Psoas muscle (tissue), 8 donors: ENCODE measurements around the gene SYT13. TPM values are rescaled to one million over a fixed set of nuclear protein-coding genes. Genes with fewer than 3 reads are reported as not detected.

Experiments
- ATAC-seq, 4 donors: fragments of 200-7000 bp; cut with Tn5 transposase; one replicate each; pipeline ENCODE4 v1.9.1; 2020; ENCODE audit warnings: moderate library complexity in 3 of 4, mild to moderate bottlenecking in 2 of 4
- DNase-seq, 2 donors: peaks; one replicate each; pipeline ENCODE4 v3.0.0-alpha.2; 2020
- H3K27ac ChIP-seq: fragments of 200-600 bp; one replicate; pipeline ENCODE4 v1.8.0; 2022
- H3K27me3 ChIP-seq, 3 donors: fragments of 200-600 bp in 1 of 3; one replicate each; pipeline versions ENCODE4 v1.6.1 to v1.8.0; 2013 to 2022; ENCODE audit warnings: low read length in 2 of 3, mild to moderate bottlenecking in 2 of 3, moderate library complexity in 1 of 3; ENCODE audit not compliant: insufficient read depth in 3 of 3
- H3K36me3 ChIP-seq, 2 donors: fragments of 200-600 bp in 1 of 2; one replicate each; pipeline versions ENCODE4 v1.6.1 to v1.8.0; 2013 to 2022; ENCODE audit warnings: low read depth in 1 of 2, mild to moderate bottlenecking in 1 of 2, moderate library complexity in 1 of 2; ENCODE audit not compliant: insufficient read depth in 1 of 2
- H3K4me1 ChIP-seq: fragments of 200-600 bp; one replicate; pipeline ENCODE4 v1.8.0; 2022
- H3K4me3 ChIP-seq: fragments of 200-600 bp; one replicate; pipeline ENCODE4 v1.8.0; 2022; ENCODE audit warnings: mild to moderate bottlenecking
- H3K9me3 ChIP-seq: fragments of 200-600 bp; one replicate; pipeline ENCODE4 v1.8.0; 2022
- WGBS, 3 donors: extraction: QIAGEN DNeasy Blood & Tissue Kit; methylation state at CpG; one replicate each; pipeline versions ENCODE4 v1.1.6 to v1.1.7; 2013; 5-methylcytosine and 5-hydroxymethylcytosine counted together
- intact Hi-C, 2 donors: fragments of 100-400 bp; cut with DNase I; formaldehyde crosslinking; loops; one replicate each; pipeline versions ENCODE4 v1.11.0 to v1.14.2; 2022
- polyA plus RNA-seq, 3 donors: library from polyadenylated mRNA; stranded (reverse); fragments of 200-250 nt; gene quantifications; one replicate each; pipeline ENCODE4 v1.2.3, GENCODE V29; 2013
- total RNA-seq, 4 donors: library from RNA; stranded (reverse); fragmentation: NEBNext Ultra II Directional in 2 of 4; extraction: Animal tissue kit (Norgen Biotek cat#: 25700) in 2 of 4; gene quantifications; one replicate each; pipeline versions ENCODE4 v1.2.1 to v1.2.4, GENCODE V29; 2021 to 2023
- TF ChIP-seq, protein P1 (sequence below): fragments of 200-600 bp; IDR thresholded peaks from one replicate; pipeline ENCODE4 v1.8.0; 2022; ENCODE audit warnings: antibody characterized with exemption
- donor health status: healthy with polysubstance abuse.
- donor health status: DM: no; HTN: no; CAD: no; lungs with moderate emphysema.
- donor health status: Bipolar disorder and iron deficiency.
- donor health status: healthy.
- donor health status: DM: yes; HTN: yes; CAD: no.
- donor health status: DM: no; HTN: no; CAD: no.
- donor health status: DM: no; HTN: no; CAD: no.
- donor health status: DM: yes; HTN: yes; CAD: no.

The SYT13 gene
- total and polyA plus RNA-seq, 7 donors: 0.05 to 0.22 (median 0.08) TPM; not detected in 1

DNA sequence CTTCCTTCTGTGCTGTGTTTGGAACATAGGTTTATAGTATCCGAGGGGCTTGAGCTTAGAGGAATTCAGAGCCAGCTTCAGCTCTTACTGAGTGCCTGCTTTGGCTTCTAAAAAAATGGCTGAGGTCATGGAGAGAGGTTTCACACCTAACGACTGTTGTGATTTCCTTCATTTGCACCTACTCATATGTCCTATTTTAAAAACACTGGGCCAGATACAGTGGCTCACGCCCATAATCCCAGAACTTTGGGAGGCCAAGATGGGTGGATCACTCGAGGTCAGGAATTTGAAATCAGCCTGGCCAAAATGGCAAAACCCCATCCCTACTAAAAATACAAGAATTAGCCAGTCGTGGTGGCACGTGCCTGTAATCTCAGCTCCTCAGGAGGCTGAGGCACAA, 38.3 kb upstream of the SYT13 start:
- no peak for DNase-seq
- intact Hi-C loops: no loop called here
- Histone ChIP-seq H3K27me3 (peaks cover 0 to 5% (median 0%) of the 10 kb centered on the region in 3 donors), H3K36me3 (no peaks in the 10 kb centered on the region), H3K9me3 (no peaks in the 10 kb centered on the region), H3K4me3 (no peak overlapping the region), H3K4me1 (no peaks in the 10 kb centered on the region), H3K27ac (no peak overlapping the region)
- no peak for ATAC-seq
- 20 to 31% (median 25%) methylated on average over 6 of the region's 6 CpGs for WGBS, 3 donors
- TF ChIP-seq, protein P1, sequence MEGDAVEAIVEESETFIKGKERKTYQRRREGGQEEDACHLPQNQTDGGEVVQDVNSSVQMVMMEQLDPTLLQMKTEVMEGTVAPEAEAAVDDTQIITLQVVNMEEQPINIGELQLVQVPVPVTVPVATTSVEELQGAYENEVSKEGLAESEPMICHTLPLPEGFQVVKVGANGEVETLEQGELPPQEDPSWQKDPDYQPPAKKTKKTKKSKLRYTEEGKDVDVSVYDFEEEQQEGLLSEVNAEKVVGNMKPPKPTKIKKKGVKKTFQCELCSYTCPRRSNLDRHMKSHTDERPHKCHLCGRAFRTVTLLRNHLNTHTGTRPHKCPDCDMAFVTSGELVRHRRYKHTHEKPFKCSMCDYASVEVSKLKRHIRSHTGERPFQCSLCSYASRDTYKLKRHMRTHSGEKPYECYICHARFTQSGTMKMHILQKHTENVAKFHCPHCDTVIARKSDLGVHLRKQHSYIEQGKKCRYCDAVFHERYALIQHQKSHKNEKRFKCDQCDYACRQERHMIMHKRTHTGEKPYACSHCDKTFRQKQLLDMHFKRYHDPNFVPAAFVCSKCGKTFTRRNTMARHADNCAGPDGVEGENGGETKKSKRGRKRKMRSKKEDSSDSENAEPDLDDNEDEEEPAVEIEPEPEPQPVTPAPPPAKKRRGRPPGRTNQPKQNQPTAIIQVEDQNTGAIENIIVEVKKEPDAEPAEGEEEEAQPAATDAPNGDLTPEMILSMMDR: no peak

- Histone ChIP-seq H3K4me1 (no peaks in the 10 kb centered on the region), H3K36me3 (no peaks in the 10 kb centered on the region), H3K9me3 (no peaks in the 10 kb centered on the region), H3K27me3 (peaks cover 0 to 5% (median 0%) of the 10 kb centered on the region in 3 donors), H3K4me3 (no peak overlapping the region), H3K27ac (no peak overlapping the region)
- ATAC-seq (no peak), DNase-seq (no peak)
- 47 to 54% (median 50%) methylated on average over 8 of the region's 8 CpGs for WGBS, 3 donors
- intact Hi-C loops: no loop called here
- TF ChIP-seq, protein P1: no peak
Observed at GRCh38 chr11:45323601-45324249, 37.6 kb upstream of the SYT13 start.

DNA sequence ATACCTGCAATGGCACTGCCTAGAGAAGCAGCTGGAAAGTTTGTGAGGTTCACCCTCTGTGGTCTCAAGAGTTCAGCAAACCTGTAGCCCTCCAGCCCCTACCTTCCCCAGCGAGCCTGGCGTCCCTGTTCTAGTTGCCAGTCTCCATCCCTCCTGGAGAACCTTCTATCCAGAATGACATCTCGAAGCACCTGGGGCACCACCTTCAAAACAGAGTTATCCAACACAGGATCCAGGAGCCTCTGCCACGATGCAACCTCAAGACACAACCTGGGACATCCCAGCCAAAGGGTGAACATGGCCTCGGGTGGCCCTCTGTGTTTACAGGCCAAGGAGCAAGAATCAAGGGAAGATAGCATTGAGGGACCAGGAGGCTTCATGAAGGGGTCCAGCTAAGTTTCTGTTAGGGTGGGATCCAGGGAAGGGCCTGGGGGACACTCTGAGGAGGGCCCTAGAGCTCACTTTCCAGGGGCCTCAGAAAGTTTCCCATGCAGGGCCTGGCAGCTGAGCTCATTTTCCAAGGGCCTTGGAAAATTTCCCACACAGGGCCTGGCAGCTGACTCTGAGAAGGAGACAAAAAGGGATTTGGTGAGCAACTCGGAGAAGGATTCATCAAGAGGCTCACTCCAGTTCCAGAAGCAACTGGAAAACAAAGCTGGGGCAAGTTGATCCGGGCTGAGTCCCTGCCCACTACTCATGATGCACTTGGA, 36.9 kb upstream of the SYT13 start:
- no peaks in the 10 kb centered on the region for H3K9me3 ChIP-seq
- DNase-seq: no peak
- H3K4me1 ChIP-seq: no peaks in the 10 kb centered on the region
- no peak overlapping the region for H3K4me3 ChIP-seq
- peaks cover 0 to 5% (median 0%) of the 10 kb centered on the region in 3 donors for H3K27me3 ChIP-seq
- intact Hi-C loops: no loop called here
- H3K27ac ChIP-seq: no peak overlapping the region
- ATAC-seq: no peak
- WGBS, 3 donors: 59 to 60% (median 60%) methylated on average over 7 of the region's 7 CpGs
- no peaks in the 10 kb centered on the region for H3K36me3 ChIP-seq
- TF ChIP-seq, protein P1: no peak

GRCh38 chr11:45322111-45322705, 36.1 kb upstream of the SYT13 start:
- Histone ChIP-seq H3K4me1 (no peaks in the 10 kb centered on the region), H3K9me3 (no peaks in the 10 kb centered on the region), H3K4me3 (no peak overlapping the region), H3K27me3 (peaks cover 0 to 5% (median 0%) of the 10 kb centered on the region in 3 donors), H3K27ac (no peak overlapping the region), H3K36me3 (no peaks in the 10 kb centered on the region)
- intact Hi-C loops: no loop called here
- TF ChIP-seq, protein P1: no peak
- 71 to 86% (median 83%) methylated on average over 8 of the region's 8 CpGs for WGBS, 3 donors
- no peak for ATAC-seq
- no peak for DNase-seq
